ENCODE measurements around the gene SLC6A1.

DNA sequence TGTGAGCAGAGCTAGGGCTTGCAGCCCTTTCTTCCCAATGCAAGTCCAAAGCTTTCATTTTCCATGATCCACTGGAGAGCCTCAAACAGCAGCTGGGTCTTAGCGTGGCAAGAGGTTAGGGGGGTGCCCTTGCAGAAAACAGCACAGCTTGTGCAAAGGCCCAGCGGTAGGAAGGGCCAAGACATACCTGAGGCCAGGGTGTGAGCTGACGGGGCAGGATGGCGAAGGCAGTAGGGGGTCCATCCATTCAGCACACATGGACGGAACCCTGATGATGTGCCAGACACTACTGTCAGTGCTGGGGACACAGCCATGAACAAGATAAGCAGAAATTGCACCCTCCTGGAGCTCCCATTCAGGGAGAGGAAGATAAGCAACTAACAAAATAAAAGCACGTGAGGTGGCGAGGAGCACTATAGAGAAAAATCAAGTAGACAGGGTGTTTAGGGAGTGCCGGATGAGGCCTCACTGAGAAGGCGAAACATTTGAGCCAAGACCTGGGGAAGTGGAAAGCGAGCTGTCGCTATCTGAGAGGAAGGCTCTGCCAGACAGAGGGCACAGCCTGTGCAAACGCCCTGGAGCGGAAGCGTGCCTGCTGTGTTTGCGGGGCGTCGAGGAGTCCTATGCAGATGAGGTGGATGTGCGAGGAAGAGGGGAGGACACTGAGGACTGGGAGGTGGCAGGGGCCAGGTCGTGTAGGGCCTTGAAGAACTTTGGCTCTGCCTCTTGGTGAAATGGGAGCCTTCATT is 43.4 kb downstream of the SLC6A1 start:
- TF ChIP-seq, protein P1, sequence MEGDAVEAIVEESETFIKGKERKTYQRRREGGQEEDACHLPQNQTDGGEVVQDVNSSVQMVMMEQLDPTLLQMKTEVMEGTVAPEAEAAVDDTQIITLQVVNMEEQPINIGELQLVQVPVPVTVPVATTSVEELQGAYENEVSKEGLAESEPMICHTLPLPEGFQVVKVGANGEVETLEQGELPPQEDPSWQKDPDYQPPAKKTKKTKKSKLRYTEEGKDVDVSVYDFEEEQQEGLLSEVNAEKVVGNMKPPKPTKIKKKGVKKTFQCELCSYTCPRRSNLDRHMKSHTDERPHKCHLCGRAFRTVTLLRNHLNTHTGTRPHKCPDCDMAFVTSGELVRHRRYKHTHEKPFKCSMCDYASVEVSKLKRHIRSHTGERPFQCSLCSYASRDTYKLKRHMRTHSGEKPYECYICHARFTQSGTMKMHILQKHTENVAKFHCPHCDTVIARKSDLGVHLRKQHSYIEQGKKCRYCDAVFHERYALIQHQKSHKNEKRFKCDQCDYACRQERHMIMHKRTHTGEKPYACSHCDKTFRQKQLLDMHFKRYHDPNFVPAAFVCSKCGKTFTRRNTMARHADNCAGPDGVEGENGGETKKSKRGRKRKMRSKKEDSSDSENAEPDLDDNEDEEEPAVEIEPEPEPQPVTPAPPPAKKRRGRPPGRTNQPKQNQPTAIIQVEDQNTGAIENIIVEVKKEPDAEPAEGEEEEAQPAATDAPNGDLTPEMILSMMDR (IDR thresholded peaks at IDR 0.05): no peak
- TF ChIP-seq POLR2A (IDR thresholded peaks at IDR 0.05): no peak

All from heart left ventricle (tissue), 13 donors.